GM21619 (cell line): ENCODE results near the gene LINC01488.

Source experiments
- ATAC-seq: cut with Tn5 transposase; IDR thresholded peaks from one replicate; pipeline ENCODE4 v1.9.1; 2021; ENCODE audit not compliant: unreplicated experiment

Gene LINC01488

GRCh38 chr11:69504576-69505335 is 23.3 kb downstream of the LINC01488 start:
- ATAC-seq: no peak

DNA sequence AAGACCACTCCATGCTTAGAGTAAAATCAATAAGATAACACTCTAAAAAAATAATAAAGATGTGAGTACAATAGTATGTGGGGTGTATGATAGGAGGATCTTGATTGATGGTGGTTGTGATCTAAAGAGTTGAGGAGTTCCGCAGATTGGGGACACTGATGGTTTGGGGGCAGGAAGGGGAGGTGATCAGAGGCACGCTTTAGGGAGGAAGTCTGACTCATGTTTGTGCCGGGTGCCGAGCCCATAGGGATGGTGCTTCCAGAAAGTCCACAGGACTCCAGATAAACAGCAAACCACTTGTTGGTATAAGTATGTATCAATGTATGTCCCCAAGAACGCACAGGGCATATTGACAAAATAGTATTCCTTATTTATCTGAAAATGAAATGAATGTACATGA is 27.5 kb downstream of the LINC01488 start:
- ATAC-seq: no peak

GRCh38 chr11:69509381-69509780 is 27.9 kb downstream of the LINC01488 start:
- no peak for ATAC-seq

DNA sequence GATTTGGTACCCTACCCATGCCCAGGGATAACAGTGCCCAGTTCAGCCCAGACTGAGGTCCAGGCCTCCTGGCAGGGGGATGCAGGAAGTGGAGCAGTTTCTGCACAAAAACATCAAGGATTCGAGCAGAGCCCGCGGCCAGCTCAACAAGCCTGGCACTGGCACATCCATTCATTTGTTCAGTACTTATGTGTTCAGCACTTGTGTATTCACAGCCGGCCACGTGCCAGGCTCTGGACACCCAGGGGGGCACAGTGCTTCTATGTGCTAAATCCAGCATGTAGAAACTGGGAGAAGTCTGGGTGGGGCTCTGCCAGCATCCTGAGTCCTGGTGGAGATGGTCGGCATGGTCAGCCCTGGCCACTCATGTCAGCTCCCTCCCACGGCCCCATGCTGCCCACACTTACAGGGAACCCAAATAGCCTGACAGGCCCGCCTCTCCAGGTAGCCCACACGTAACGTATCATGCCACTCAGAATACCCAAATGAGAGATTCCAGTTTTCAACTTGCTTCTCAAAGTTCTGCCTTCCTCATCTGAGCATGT is 28.5 kb downstream of the LINC01488 start:
- no peak for ATAC-seq

- ATAC-seq: no peak
Measured at GRCh38 chr11:69510471-69511357, 29.3 kb downstream of the LINC01488 start.

DNA sequence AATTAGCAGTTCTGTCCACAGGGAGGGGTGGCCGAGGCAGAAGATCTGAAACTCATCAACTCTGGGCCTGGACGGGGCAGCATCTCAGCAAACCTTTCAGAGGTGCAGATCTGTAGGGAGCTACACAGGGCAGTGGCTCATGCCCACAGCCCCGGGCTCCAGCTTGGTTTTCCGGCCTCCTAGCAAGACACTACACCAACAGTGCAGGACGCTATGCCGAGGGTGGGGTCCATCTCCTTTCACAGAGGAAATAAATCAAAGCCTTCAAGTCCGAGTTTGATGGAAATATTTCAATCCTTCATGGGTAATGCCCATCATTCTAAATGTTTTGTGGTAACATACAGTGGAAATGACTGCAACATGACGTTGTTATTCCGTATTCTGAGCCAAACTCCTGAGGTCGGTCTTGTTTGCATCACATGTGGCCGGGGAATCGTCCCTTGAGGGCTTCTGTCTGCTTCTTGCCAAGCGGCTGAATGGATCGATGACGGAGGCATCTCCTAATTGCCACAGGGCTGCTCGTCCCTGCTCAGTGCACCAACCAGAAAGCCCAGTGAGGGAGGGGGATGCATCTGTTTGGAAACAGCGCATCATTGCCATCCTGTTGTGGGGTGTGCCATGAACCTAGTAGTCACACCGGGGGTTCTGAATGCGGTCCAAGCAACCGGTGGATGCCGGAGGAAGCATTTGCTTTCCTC is 30.0 kb downstream of the LINC01488 start:
- ATAC-seq: no peak

DNA sequence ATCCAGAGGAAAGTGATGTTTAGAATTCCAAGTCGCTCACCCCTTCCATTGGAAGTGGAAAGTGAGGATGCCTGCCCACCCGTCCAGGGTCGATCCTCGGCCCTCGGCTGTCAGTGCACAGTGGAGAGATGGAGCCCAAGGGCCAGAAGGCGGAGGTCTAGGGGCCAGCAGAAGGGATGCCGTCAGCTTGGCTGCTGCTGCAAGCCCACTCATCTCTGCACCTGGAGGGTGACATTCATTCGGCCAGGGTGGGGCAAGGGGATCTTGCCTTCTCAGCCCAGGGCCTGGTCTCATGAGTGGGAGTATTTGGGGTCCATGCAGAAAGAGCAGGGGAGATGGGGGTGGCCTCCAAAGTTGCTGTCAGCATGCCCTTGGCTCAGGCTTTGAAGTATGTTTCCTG is 30.7 kb downstream of the LINC01488 start:
- no peak for ATAC-seq

GRCh38 chr11:69512790-69513189 is 31.3 kb downstream of the LINC01488 start:
- no peak for ATAC-seq

DNA sequence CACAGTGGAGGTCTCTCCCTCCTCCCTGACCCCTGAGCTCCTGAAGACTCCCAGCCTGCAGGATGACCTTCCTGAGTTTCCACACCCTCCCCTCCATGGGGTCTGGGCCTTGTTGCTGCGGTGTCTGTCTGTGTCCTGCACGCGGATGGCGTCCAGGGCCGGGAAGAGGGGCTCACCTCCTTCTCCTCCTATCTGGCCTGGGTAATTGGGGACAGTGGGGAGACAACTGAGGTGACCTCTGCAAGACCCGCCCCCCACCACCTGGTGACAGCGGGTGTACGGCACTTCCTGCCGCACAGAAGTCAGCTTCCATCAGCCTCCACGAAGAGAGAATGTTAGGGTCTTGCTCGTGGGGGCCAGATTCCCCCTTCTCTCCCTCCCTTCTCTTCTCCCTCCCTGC is 31.7 kb downstream of the LINC01488 start:
- ATAC-seq: no peak

DNA sequence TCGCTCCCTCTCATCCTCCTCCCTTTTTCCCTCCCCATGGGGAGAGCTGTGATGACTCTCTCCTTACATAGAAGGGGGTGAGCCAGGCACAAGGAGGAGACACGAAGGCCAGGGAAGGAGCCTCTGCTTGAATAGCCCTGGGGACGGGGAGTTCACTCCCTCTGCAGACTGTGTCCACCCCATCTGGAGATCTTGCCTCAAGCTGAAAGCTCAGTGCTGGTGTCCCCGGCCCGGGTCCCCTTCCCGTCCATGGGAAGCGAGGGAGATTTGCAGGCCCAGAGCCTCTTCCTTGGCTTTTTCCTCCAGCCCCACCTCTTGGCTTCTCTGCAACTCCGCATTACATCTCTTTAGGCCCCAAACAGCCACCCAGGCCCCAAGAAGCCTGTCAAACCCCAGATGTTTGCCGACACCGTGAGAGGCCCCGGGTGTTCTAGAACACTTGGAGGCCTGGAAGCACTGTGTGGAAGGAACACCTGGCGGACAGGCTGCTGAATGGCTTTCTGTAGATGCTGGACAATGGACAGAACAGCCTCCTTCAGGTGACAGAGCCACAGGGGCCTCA is 32.3 kb downstream of the LINC01488 start:
- no peak for ATAC-seq

GRCh38 chr11:69514771-69515170 is 33.3 kb downstream of the LINC01488 start:
- no peak for ATAC-seq

DNA sequence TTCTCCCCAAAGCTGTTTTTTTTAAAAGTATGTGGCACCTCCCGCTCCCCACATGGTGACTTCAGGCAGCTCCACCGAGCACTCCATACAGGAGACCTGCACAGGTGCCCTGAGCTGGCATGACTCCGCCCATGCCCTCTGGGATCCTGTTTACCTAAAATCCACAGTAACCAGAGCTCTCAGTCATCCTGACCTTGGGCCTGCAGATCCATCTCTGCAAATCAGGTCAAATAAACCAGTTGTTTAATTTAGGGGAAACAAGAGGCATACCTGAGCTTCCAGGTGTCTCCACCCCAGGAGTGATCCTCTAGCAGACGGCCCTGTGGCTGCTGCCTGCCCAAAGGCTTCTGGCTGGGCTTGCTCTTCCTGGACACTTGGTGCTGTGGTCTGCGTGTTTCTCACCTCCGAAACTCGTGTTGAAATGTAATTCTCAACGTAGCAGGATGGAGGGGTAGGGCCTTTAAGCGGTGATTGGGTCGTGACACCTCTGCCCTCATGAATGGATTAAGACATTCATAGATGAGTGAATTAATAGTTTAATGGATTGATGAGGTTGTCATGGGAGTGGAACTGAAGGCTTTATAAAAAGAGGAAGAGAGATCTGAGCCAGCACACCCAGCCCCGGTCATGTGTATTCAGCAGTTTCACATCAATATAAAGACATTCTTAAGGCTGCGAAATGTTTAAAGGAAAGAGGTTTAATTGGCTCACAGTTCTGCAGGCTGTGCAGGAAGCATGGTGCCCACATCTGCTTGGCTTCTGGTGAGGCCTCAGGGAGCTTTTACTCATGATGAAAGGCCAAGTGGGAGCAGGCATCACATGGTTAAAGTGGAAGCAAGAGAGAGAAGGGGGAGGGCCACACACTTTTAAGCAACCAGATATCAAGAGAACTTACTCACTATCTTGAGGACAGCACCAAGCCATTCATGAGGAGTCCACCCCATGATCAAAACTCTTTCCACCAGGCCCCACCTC is 34.1 kb downstream of the LINC01488 start:
- no peak for ATAC-seq

DNA sequence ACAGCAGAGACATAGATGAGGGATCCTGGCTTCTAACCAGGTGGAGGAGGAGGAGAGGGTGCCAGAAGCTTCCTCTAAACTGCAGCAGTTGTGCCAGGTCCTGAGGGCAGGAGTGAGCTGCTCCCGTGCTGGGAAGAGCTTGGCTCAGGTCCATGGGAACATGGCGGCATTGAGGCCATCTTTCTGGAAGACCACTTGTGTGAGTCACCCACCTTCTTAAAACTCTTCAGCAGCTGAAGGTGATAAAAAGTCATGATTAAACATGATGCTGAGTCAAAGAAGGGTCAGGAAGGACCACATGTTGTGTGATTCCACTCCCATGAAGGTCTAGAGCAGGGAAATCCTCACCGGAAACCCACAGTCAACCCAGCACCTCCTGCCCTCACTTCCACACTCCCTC is 35.1 kb downstream of the LINC01488 start:
- no peak for ATAC-seq

- ATAC-seq: no peak
Measured at GRCh38 chr11:69518081-69518950, 36.9 kb downstream of the LINC01488 start.

GRCh38 chr11:69520186-69520916 is 38.9 kb downstream of the LINC01488 start:
- ATAC-seq: no peak

DNA sequence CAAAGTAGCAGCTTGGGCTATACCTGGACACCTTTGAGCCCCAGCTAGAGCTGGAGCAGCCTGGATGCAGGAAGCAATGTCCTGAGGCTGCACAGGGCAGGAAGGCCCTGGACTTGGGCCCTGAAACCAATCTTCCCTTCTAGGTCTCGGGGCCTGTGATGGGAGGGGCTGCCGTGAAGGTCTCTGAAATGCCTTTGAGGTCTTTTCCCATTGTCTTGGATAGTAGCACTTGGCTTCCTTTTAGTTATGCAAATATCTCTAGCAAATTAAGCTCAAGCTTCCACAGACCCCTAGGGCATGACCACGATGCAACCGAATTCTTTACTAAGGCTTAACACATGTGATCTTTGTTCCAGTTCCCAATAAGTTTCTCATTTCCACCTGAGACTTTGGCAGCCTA is 40.0 kb downstream of the LINC01488 start:
- ATAC-seq: no peak

- no peak for ATAC-seq
Measured at GRCh38 chr11:69523453-69523852, 42.0 kb downstream of the LINC01488 start.

- ATAC-seq: no peak
Measured at GRCh38 chr11:69524291-69524882, 42.9 kb downstream of the LINC01488 start.
